Left ventricle myocardium inferior (tissue), 1 donor: ENCODE data around the gene ETFB. TPM values are rescaled to one million over a fixed set of nuclear protein-coding genes. Genes with fewer than 3 reads are reported as not detected.

Source experiments
- DNase-seq: peaks from one replicate; pipeline ENCODE4 v3.0.0-alpha.2; 2020
- H3K27ac ChIP-seq: fragments of 200-600 bp; replicated peaks from 2 replicates; pipeline ENCODE4 v1.8.0; 2021
- H3K27me3 ChIP-seq: fragments of 200-600 bp; 2 replicates; pipeline ENCODE4 v1.8.0; 2021; ENCODE audit warnings: low read depth
- H3K36me3 ChIP-seq: fragments of 200-600 bp; 2 replicates; pipeline ENCODE4 v1.8.0; 2021
- H3K4me1 ChIP-seq: fragments of 200-600 bp; 2 replicates; pipeline ENCODE4 v1.8.0; 2021
- H3K4me3 ChIP-seq: fragments of 200-600 bp; 2 replicates; pipeline ENCODE4 v1.8.0; 2021; ENCODE audit warnings: mild to moderate bottlenecking, moderate library complexity
- H3K9me3 ChIP-seq: fragments of 200-600 bp; replicated peaks from 2 replicates; pipeline ENCODE4 v1.8.0; 2021
- CTCF ChIP-seq: fragments of 200-600 bp; IDR thresholded peaks from 2 replicates; pipeline ENCODE4 v1.8.0; 2021; ENCODE audit warnings: antibody characterized with exemption, mild to moderate bottlenecking, borderline replicate concordance
- intact Hi-C: fragments of 100-400 bp; cut with micrococcal nuclease; formaldehyde crosslinking; loops from one replicate; pipeline ENCODE4 v1.11.0; 2022
- total RNA-seq: library from RNA; stranded (reverse); fragmentation: NEBNext Ultra II Directional; extraction: Animal tissue kit (Norgen Biotek cat#: 25700); gene quantifications from one replicate; pipeline ENCODE4 v1.2.1, GENCODE V29; 2021
- donor health status: DM: no; HTN: yes; CAD: no; lungs with severe emphysema.

Gene ETFB
- total RNA-seq, 1 donor from 2014 or later: 365 TPM

GRCh38 chr19:51319649-51320279 lies 46.4 kb downstream of the ETFB start:
- H3K36me3 ChIP-seq: no peaks in the 10 kb centered on the region
- H3K27me3 ChIP-seq: peaks cover 77% of the 10 kb centered on the region
- no peaks in the 10 kb centered on the region for H3K4me1 ChIP-seq
- H3K4me3 ChIP-seq: no peak overlapping the region
- H3K9me3 ChIP-seq: no peaks in the 10 kb centered on the region
- no peak for DNase-seq
- H3K27ac ChIP-seq: no peak overlapping the region
- intact Hi-C loops: no loop called here
- TF ChIP-seq CTCF: no peak

- Histone ChIP-seq H3K27me3 (peaks cover 77% of the 10 kb centered on the region), H3K9me3 (no peaks in the 10 kb centered on the region), H3K4me3 (no peak overlapping the region), H3K27ac (no peak overlapping the region), H3K4me1 (no peaks in the 10 kb centered on the region), H3K36me3 (no peaks in the 10 kb centered on the region)
- intact Hi-C loops: no loop called here
- DNase-seq: no peak
- no peak for TF ChIP-seq CTCF
These were observed 47.2 kb downstream of the ETFB start for GRCh38 chr19:51318687-51319648.

GRCh38 chr19:51317968-51318367 lies 48.2 kb downstream of the ETFB start:
- H3K4me1 ChIP-seq: no peaks in the 10 kb centered on the region
- H3K27me3 ChIP-seq: peaks cover 77% of the 10 kb centered on the region
- no peak for DNase-seq
- H3K4me3 ChIP-seq: no peak overlapping the region
- no peaks in the 10 kb centered on the region for H3K36me3 ChIP-seq
- no peak overlapping the region for H3K27ac ChIP-seq
- intact Hi-C loops: no loop called here
- no peaks in the 10 kb centered on the region for H3K9me3 ChIP-seq
- TF ChIP-seq CTCF: no peak

GRCh38 chr19:51317376-51317775 lies 48.8 kb downstream of the ETFB start:
- H3K4me3 ChIP-seq: no peak overlapping the region
- H3K36me3 ChIP-seq: no peaks in the 10 kb centered on the region
- H3K9me3 ChIP-seq: no peaks in the 10 kb centered on the region
- H3K27me3 ChIP-seq: peaks cover 79% of the 10 kb centered on the region
- H3K27ac ChIP-seq: no peak overlapping the region
- intact Hi-C loops: no loop called here
- TF ChIP-seq CTCF: no peak
- H3K4me1 ChIP-seq: no peaks in the 10 kb centered on the region
- no peak for DNase-seq

- Histone ChIP-seq H3K9me3 (no peaks in the 10 kb centered on the region), H3K27ac (no peak overlapping the region), H3K4me3 (no peak overlapping the region), H3K27me3 (peaks cover 86% of the 10 kb centered on the region), H3K36me3 (no peaks in the 10 kb centered on the region), H3K4me1 (no peaks in the 10 kb centered on the region)
- intact Hi-C loops: no loop called here
- no peak for DNase-seq
- no peak for TF ChIP-seq CTCF
These were observed 49.5 kb downstream of the ETFB start for GRCh38 chr19:51316688-51317087.
